Measurements from ENCODE around the gene RXFP3.

Gene RXFP3

GRCh38 chr5:33938881-33939280 is 2.7 kb downstream of the RXFP3 start (continued):
- no peak for TF ChIP-seq ZNF121 (tag by site-specific recombination; IDR thresholded peaks at IDR 0.05)
- no peak for TF ChIP-seq ZNF19 (tag by site-specific recombination; IDR thresholded peaks at IDR 0.05; ENCODE audit: low read depth)

DNA sequence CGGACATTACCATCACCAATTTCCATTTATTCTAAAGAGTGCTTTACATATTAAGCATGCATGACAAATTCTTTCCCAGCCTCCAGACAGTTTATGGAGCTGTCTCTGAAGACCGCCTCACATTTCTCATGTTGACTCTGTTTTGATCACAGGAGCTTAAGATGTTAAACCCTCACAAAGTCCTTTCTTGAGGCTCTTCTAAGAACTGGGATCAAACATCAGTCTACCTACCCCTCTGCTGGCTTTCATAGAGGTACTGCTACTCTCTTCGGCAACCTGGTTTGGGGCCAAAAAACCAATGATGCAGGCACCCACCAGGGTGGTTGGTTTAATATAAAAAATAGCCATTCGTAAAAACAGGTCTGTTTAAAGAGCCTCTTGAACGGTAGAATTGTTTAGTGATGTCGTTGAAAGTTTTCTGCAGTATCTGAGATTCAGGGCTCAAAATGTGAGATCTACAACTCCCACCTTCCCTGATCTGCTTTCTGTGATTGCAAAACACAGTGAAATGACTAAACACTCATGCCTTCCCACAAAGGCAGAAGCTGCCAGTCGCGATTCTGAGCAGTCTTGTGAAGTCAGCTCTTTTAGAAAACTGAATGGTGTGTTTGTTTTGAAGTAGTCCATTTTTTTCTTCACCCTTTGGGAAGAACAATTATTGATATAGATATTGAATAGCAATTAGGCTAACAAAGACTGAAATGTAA is 3.5 kb downstream of the RXFP3 start:
- Histone ChIP-seq H3K27ac (ENCODE audit: extremely low read depth, low read depth, low read length) (no peak overlapping the region), H3K4me3 (ENCODE audit: low read depth, low read length) (no peak overlapping the region), H3K4me1 (ENCODE audit: control insufficient read depth, insufficient read depth, low read length) (no peaks in the 10 kb centered on the region), H3K36me3 (ENCODE audit: control insufficient read depth in 2 of 2, insufficient read depth in 1 of 2, low read length in 2 of 2) (no peaks in the 10 kb centered on the region), H3K9me3 (ENCODE audit: control insufficient read depth, insufficient read depth, low read depth, low read length) (no peaks in the 10 kb centered on the region)
- ChIA-PET CTCF (no interaction called here), POLR2A (no interaction called here)
- TF ChIP-seq ZNF24 (tag by site-specific recombination; IDR thresholded peaks at IDR 0.05) (no peak), ZNF175 (tag by site-specific recombination; IDR thresholded peaks at IDR 0.05) (no peak), ZNF654 (tag by site-specific recombination; IDR thresholded peaks at IDR 0.05; ENCODE audit: low read depth) (no peak), BCL6B (tag by site-specific recombination; IDR thresholded peaks at IDR 0.05) (no peak), ZNF302 (tag by site-specific recombination; IDR thresholded peaks at IDR 0.05; ENCODE audit: low read depth) (no peak), ZNF624 (tag by site-specific recombination; IDR thresholded peaks at IDR 0.05) (no peak), ZNF658 (tag by site-specific recombination; IDR thresholded peaks at IDR 0.05) (no peak), GLI2 (tag by site-specific recombination; IDR thresholded peaks at IDR 0.05; ENCODE audit: borderline replicate concordance, low read depth) (no peak), ZSCAN18 (tag by site-specific recombination; IDR thresholded peaks at IDR 0.05) (no peak)
- TF ChIP-seq, protein P1, sequence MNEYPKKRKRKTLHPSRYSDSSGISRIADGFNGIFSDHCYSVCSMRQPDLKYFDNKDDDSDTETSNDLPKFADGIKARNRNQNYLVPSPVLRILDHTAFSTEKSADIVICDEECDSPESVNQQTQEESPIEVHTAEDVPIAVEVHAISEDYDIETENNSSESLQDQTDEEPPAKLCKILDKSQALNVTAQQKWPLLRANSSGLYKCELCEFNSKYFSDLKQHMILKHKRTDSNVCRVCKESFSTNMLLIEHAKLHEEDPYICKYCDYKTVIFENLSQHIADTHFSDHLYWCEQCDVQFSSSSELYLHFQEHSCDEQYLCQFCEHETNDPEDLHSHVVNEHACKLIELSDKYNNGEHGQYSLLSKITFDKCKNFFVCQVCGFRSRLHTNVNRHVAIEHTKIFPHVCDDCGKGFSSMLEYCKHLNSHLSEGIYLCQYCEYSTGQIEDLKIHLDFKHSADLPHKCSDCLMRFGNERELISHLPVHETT (tag by site-specific recombination; IDR thresholded peaks at IDR 0.05): no peak
- TF ChIP-seq, protein P2, sequence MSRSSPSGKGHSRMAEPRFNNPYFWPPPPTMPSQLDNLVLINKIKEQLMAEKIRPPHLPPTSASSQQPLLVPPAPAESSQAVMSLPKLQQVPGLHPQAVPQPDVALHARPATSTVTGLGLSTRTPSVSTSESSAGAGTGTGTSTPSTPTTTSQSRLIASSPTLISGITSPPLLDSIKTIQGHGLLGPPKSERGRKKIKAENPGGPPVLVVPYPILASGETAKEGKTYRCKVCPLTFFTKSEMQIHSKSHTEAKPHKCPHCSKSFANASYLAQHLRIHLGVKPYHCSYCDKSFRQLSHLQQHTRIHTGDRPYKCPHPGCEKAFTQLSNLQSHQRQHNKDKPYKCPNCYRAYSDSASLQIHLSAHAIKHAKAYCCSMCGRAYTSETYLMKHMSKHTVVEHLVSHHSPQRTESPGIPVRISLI (tag by site-specific recombination; IDR thresholded peaks at IDR 0.05): no peak

GRCh38 chr5:33941090-33941489 is 4.9 kb downstream of the RXFP3 start:
- POLR2A ChIA-PET: no interaction called here
- no peak overlapping the region for H3K27ac ChIP-seq (ENCODE audit: extremely low read depth, low read depth, low read length)
- CTCF ChIA-PET: no interaction called here

More at GRCh38 chr5:33941090-33941489, 4.9 kb downstream of the RXFP3 start:
- H3K4me1 ChIP-seq (ENCODE audit: control insufficient read depth, insufficient read depth, low read length): no peaks in the 10 kb centered on the region
- no peak overlapping the region for H3K4me3 ChIP-seq (ENCODE audit: low read depth, low read length)
- no peaks in the 10 kb centered on the region for H3K36me3 ChIP-seq (ENCODE audit: control insufficient read depth in 2 of 2, insufficient read depth in 1 of 2, low read length in 2 of 2)
- TF ChIP-seq, protein P3, sequence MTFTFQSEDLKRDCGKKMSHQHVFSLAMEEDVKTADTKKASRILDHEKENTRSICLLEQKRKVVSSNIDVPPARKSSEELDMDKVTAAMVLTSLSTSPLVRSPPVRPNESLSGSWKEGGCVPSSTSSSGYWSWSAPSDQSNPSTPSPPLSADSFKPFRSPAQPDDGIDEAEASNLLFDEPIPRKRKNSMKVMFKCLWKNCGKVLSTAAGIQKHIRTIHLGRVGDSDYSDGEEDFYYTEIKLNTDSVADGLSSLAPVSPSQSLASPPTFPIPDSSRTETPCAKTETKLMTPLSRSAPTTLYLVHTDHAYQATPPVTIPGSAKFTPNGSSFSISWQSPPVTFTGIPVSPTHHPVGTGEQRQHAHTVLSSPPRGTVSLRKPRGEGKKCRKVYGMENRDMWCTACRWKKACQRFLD (tag by site-specific recombination; IDR thresholded peaks at IDR 0.05): no peak
- TF ChIP-seq ZNF169 (tag by site-specific recombination; IDR thresholded peaks at IDR 0.05) (no peak), SCRT1 (tag by site-specific recombination; IDR thresholded peaks at IDR 0.05; ENCODE audit: borderline replicate concordance) (no peak), ZNF354C (tag by site-specific recombination; IDR thresholded peaks at IDR 0.05; ENCODE audit: borderline replicate concordance, low read depth) (no peak), KLF16 (tag by site-specific recombination; IDR thresholded peaks at IDR 0.05) (no peak), ATF2 (tag by site-specific recombination; IDR thresholded peaks at IDR 0.05; ENCODE audit: low read depth) (no peak), ZNF843 (tag by site-specific recombination; IDR thresholded peaks at IDR 0.05) (no peak), ZNF155 (tag by site-specific recombination; IDR thresholded peaks at IDR 0.05) (no peak), ZNF544 (tag by site-specific recombination; IDR thresholded peaks at IDR 0.05) (no peak), ZBTB17 (tag by site-specific recombination; IDR thresholded peaks at IDR 0.05) (no peak), ZNF248 (tag by site-specific recombination; IDR thresholded peaks at IDR 0.05) (no peak)
- H3K9me3 ChIP-seq (ENCODE audit: control insufficient read depth, insufficient read depth, low read depth, low read length): no peaks in the 10 kb centered on the region
